Stimulated activated CD8-positive, alpha-beta memory T cell treated with anti-CD3 and anti-CD28 coated beads, Interleukin-12 subunit alpha, Interleukin-12 subunit beta, amount 100 ng/mL, for 24 hours (primary cell): ENCODE data around the gene CFP.
"Not testable (repeated sequence)": the region's sequence is repeated elsewhere in the genome, so short reads cannot be mapped to it uniquely, and the experiment has no call there.

Source experiments
- DNase-seq: peaks from one replicate; pipeline ENCODE4 v3.0.0-alpha.2; 2020; ENCODE audit errors: extremely low read depth

CFP gene

DNA sequence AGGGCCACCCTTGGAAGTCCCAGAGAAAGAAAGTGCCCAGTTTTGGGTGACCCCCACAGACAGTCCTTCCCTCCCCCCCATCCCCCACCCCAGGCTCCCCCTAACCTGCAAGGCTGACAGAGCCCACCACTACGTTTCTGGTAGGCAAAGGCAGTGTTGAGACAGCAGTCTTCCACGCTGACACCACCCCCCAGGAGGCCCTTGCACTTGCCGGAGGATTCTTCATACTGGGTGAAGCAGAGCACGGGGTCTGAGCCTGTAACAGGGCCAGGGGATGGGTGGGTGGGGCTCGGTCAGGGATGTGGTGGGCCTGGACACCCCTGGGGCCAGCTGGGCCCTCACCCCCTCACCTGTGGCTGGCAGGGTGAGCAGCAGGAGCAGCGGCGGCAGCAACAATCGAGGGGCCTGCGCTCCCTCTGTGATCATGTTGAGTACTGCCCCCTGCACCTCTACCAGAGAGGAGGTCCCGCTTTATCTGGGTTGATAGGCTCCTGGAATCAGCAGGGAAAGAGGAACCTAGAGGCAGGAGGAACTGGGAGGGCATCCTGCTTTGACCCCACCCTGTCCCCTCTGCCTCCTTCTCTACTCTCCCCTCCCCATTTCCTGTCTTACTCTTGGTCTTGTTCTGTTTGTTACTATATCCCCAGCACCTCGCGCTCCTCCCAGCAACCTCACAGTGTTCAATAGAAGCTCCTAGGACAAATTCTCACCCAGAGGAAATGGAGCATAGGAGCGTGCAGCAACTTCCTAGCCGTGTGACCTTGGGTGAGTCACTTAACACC is at the start of gene CFP:
Gene CFP (minus strand): TSS at position 512 of the 782 bp plus-strand sequence. CDS start 86 bp downstream, at position 426.
- no peak for DNase-seq

- not testable (repeated sequence) for DNase-seq
Observed at GRCh38 chrX:47675959-47676859, 46.5 kb upstream of the CFP start.

DNA sequence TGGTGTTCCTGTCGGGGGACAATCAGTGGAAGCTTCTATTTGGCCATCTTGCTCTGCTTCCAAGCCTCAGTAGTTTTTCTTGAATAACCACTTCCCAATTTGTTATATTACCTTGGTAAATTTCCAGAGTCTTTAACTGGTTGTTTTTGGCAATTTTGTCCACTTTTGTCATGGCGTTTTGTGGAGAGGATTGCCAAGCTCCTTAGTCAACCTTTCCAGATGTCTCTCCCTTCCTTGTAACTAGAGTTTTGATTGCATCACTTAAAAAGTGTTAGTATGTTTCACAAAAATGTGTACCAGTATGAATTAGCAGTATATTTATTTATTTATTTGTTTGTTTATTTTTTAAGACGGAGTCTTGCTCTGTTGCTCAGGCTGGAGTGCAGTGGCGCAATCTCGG is 45.0 kb upstream of the CFP start:
- DNase-seq = no peak

- DNase-seq = not testable (repeated sequence)
Observed at GRCh38 chrX:47665797-47666196, 36.1 kb upstream of the CFP start.

GRCh38 chrX:47664737-47665136 is 35.0 kb upstream of the CFP start:
- no peak for DNase-seq

GRCh38 chrX:47662144-47662657 is 32.5 kb upstream of the CFP start:
- no peak for DNase-seq

DNA sequence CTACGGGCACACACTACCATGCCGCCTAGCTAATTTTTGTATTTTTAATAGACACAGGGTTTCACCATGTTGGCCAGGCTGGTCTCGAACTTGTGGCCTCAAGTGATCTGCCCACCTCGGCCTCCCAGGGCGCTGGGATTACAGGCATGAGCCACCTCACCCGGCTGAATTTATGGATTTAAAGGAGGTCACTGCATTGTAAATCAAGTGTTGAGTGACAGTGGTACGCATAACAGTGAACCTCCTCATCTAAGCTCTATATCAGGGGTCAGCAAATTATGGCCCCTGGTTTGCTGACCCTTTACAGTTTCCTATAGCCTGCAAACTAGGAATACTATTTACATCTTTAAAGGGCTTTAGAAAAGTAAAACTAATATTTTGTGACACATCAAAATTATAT is 31.8 kb upstream of the CFP start:
- DNase-seq = no peak

- no peak for DNase-seq
Observed at GRCh38 chrX:47659421-47659726, 29.6 kb upstream of the CFP start.

DNA sequence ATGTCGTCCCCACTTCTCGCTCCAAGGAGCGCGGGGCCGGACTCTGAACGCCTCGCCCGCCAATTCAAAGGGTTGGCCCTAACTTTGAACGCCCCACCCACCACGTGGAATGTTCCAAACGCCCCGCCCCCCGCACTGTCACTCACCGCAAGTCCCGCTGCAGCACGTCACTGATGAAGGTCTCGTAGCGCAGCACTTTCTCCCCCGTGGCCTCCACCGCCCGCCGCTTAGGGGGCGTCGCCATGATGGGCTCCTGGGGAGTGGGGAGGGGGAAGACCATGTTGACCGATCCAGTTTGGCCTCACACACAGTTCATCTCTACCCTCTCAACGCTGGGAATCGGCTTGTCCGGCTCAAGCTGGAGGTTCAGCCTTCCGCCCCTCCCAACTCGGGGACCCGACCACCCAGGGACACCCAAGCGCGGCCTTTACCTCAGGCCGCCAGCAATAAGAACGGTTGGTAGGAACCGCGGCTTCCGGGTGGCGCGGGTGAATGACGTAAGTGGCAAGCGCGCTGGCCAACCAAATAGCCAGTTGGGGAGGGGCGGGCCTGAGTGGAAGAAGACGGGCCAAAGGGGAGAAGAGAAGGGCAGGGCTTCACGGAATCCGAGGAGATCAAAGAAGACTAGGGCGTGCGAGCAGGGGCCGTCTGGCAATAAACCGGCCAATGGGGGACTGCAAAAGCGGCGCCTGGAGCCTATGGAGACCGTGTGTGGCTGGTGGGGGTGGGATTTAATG is 29.1 kb upstream of the CFP start, which contains the start of gene UXT:
Gene UXT (minus strand): TSS at position 497 of the 737 bp plus-strand sequence. CDS start 253 bp downstream, at position 244.
- DNase-seq = peak; percentile 85

DNA sequence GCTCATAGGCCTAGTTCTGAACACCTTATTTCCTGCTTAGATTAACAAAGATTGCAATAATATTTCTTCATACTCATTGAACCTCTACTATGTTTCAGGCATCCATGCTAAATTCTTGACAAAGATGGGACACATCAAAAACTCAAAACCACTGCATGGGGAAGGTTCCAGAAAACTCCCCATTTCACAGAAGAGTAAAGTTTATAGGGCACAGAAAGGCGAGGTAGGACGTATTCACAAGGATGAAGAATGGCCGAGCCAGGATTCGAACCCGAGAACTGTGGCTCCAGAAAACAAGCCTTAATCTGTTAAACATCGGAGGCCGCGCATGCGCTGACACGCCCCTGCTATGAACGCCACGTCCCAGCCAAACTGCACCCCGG is 28.6 kb upstream of the CFP start:
- DNase-seq = no peak

- no peak for DNase-seq
Observed at GRCh38 chrX:47651043-47651905, 21.5 kb upstream of the CFP start.

GRCh38 chrX:47650164-47651042 is 20.7 kb upstream of the CFP start, which contains the start of gene ELK1:
Gene ELK1 (minus strand): TSS chrX:47650563. CDS start chrX:47641441, 9,122 bp downstream.
- peak; percentile 68 for DNase-seq

- no peak for DNase-seq
Observed at GRCh38 chrX:47649781-47650163, 20.0 kb upstream of the CFP start.

- no peak for DNase-seq
Observed at GRCh38 chrX:47649271-47649670, 19.5 kb upstream of the CFP start.

DNA sequence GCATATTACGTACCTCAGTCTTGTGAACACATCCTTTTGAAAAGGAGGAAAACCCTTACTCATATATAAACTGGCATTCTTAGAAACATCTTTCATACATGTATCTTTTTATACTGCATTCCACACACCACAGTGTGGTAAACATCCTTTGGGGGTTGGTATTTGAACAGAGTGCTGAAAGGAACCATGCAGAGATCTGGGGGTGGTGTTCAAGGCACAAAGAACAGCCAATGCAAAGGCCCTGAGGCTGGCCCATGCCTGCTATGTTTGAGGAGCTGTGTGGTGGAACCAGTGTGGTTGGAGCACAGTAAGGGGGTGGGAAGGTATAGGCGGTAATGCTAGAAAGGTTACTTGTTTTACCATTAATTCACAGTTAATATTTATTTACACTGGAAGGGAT is 18.6 kb upstream of the CFP start:
- no peak for DNase-seq

DNA sequence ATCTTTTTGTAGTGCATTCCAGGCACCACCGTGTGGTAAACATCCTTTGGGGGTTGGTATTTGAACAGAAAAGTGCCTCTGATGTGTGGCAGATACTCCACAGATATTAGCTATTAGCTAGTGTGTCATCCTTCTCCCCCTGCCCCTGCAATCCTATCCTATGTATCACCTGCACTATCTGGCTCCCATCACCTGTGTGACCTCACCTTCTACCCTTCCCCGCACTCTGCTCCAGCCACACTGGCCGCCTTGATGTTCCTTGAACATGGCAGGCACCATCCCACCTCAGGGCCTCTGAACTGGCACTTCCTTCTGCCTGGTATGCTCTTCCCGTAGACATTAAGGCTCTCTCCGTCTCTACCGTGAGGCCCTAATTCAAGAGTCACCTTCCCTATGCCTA is 16.9 kb upstream of the CFP start:
- no peak for DNase-seq

GRCh38 chrX:47645530-47645929 is 15.8 kb upstream of the CFP start:
- DNase-seq = no peak

DNA sequence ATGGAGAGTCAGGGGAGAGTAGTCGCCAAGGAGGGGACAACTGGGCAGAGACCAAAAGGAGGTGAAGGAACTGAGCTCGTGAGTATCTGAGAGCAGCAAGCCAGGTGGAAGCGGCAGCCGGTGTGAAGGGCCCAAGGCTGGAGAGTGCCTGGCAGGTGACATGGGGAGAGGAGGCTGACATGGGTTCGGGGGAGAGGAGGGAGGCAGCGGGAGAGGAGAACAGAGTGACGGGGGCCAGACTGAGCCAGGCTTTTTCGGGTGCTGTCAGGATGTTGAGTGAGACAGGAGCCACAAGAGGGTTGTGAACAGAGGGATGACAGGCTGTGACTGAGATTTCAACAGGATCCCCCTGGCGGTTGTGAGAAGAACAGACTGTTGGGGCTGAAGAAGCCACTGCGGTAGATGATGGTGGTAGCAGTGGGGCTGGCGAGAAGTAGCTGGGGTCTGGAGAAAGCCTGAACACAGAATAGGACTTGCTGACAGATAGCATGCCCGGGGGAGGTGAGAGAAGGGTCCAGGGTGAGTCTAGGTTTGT is 14.9 kb upstream of the CFP start:
- DNase-seq = no peak

DNA sequence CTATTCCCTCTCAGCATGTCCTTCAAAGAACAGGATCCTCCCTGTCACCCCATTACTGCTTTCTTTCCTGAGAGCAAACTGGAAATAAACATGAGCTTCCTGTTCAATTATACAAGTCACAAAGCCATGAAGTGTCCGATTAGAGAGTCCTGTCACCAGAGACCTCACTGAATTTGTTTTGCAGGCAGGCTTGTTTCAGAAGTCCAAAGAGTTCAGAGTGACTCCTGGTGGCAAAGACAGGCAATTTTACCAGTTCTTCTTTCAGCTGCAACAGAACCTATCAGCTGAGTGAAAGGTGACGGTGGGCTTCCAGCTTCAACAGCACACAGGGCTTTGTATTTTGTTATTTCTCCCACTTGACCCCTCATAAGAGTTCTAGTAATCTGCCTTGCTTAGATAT is 14.2 kb upstream of the CFP start:
- DNase-seq = no peak

DNA sequence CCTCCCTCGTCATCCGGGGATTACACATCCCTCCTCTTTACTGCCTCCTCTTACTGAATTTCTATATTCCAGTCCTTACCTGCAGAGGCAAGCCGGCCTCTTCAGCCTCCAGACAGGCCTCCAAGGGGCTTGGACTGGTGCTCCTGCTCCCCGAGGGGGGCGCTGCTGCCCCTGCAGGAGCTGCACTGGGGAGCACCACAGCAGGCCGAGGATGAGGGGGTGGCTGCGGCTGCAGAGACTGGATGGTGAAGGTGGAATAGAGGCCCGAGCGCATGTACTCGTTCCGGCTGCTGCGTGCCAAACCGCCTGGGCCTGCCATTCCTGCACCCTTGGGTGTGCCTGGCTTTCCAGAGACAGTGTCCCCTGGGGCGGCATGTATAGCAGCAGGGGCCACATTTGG is 9.1 kb upstream of the CFP start:
- DNase-seq = no peak
